Stimulated activated CD4-positive, alpha-beta T cell treated with anti-CD3 and anti-CD28 coated beads, Interleukin-4, amount 100 ng/mL, for 48 hours (primary cell): ENCODE results near the gene MMP17.

Experiments used
- DNase-seq, 2 donors: peaks; one replicate each; pipeline ENCODE4 v3.0.0-alpha.2; 2020; ENCODE audit warnings: low read depth in 2 of 2

MMP17 gene

GRCh38 chr12:131830914-131831571, 2.9 kb downstream of the MMP17 start:
- no peak for DNase-seq

- DNase-seq = no peak
Measured at GRCh38 chr12:131831635-131832041, 3.4 kb downstream of the MMP17 start.

GRCh38 chr12:131832321-131833231, 4.4 kb downstream of the MMP17 start:
- DNase-seq = no peak

GRCh38 chr12:131833288-131833895, 5.2 kb downstream of the MMP17 start:
- DNase-seq = no peak

- DNase-seq = no peak
Measured at GRCh38 chr12:131833896-131834641, 5.9 kb downstream of the MMP17 start.

GRCh38 chr12:131834798-131835615, 6.8 kb downstream of the MMP17 start:
- no peak for DNase-seq

GRCh38 chr12:131835616-131836171, 7.5 kb downstream of the MMP17 start:
- DNase-seq = no peak

- no peak for DNase-seq
Measured at GRCh38 chr12:131836193-131836592, 8.0 kb downstream of the MMP17 start.

- no peak for DNase-seq
Measured at GRCh38 chr12:131836714-131837397, 8.7 kb downstream of the MMP17 start.

GRCh38 chr12:131840643-131841416, 12.6 kb downstream of the MMP17 start:
- DNase-seq = no peak

- DNase-seq = no peak
Measured at GRCh38 chr12:131841547-131841946, 13.4 kb downstream of the MMP17 start.

- DNase-seq = no peak
Measured at GRCh38 chr12:131842169-131842568, 14.0 kb downstream of the MMP17 start.

GRCh38 chr12:131843527-131843926, 15.3 kb downstream of the MMP17 start:
- no peak for DNase-seq

GRCh38 chr12:131844140-131844539, 15.9 kb downstream of the MMP17 start:
- no peak for DNase-seq

- no peak for DNase-seq
Measured at GRCh38 chr12:131844656-131845055, 16.5 kb downstream of the MMP17 start.

GRCh38 chr12:131845121-131845520, 16.9 kb downstream of the MMP17 start:
- DNase-seq = no peak

GRCh38 chr12:131847456-131847855, 19.3 kb downstream of the MMP17 start:
- DNase-seq = no peak

GRCh38 chr12:131848753-131849152, 20.6 kb downstream of the MMP17 start:
- no peak for DNase-seq
